IPS-NIHi7 (cell line): Measurements from ENCODE around the gene TNIK.

Source experiments
- DNase-seq: peaks from one replicate; pipeline ENCODE4 v3.0.0; 2012; ENCODE audit warnings: mixed read lengths; ENCODE audit errors: extremely low spot score

The TNIK gene

GRCh38 chr3:171192176-171192854 lies 267.9 kb downstream of the TNIK start:
- no peak for DNase-seq

DNA sequence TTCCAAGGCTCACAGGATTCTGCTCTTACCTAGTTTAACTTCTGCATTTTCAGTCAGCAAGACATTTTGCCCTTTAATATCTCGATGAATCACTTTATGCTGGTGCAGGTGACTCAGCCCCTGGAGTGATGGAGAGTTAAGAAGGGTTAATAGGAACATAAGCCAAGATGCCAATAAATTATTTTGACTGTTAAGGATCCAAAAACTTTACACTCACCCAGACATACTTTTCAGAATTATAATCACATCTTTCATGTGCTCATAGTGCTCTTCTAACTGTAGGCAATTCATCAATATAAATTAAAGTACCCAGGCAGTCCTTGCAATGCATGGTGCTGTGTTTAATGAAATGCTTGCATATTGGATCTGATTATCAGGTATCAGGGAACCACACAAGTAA lies 269.5 kb downstream of the TNIK start:
- DNase-seq, result no peak

GRCh38 chr3:171189394-171190080 lies 270.7 kb downstream of the TNIK start:
- DNase-seq, result no peak

DNA sequence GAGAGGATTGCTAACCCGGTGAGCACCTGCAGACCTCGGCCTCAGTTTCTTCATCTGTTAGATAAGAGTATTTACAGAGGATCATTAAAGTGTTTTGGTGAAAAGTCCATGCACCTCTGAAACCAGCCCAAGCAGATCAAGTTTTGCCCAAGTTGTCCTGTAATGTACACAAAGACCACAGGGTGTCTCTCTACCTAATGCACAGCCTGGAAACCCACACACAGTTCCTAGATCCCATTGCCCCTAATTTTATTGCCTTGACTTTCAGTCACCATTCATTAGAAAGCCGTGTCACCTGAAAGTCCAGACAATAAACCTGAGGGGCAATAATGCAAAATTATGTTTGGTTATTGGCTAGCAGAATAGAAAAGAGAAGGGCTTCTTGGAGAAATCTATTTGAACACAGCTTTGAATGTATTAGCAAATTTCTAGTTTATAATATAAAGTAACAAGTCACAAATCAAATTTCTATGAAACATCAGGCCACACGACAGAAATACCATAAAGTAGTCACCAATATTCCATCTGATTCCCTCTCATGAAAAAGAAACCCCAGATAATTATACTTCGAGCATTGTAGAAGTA lies 272.4 kb downstream of the TNIK start:
- peak; percentile 56 for DNase-seq

DNA sequence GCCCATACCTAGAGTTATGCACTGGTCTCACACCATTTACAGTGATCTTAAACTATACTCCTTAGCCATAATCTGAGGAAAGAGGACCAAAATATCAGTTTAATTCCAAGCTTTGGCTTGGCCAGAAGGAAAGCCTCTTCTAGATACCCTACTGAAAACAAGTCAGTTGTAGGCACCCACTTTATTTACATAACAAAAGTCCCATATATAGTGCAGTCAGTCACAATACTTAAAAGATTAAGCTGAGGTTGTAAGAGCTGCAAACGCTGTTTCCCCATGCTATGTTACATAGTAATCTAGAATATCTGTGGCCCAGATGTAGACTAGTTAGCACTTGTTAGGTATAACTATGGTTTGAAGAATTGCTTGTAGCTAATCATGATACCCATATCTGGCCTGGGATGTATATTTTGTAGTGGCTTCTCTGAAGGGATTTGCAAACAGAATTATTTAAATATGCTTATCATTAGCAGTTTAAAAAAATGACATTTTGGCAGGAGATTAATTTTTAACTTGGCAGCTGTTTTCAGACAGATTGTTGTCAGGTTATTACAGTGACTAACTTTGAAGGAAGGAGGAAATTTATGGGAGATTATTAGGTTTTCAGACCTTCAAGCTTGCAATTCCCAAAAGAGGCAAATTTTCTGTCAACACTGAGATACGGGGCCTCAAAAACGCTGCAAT lies 273.2 kb downstream of the TNIK start:
- no peak for DNase-seq

DNA sequence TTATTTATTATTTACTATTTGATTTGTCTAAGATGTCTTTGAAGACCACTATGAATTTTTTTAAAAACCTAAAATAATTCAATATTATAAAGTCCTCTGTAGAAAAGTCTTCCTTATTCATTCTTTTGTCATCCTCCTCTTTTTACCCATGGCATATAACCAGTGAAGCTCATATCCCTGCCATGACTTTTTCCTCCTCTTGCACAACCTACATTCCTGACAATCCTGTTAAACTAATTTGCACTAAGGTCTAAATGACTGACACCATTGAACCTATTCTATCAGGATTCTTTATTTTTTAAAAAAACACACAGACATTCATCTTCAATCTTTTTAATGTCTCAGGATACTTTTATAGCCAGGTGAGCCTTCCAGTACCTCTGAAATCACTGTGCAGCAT lies 273.8 kb downstream of the TNIK start:
- DNase-seq, result no peak

DNA sequence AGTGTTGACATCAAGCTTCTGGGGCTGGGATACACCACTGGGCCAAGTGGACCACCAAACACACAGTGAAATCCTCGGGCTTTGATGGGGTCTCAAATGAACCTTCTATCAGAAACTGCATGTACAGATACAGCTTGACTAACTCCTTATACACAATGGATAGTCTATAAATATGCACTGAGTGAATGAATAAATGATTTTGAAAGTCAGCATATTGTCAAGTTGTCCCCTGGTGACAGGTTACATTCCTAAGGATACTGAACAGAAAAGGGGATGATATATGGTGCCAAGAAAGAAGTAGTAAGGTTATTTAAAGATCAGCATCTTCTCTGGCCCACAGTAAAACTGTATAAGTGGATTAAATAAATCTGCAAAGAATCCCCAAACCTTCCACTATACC lies 274.2 kb downstream of the TNIK start:
- DNase-seq, result no peak

- no peak for DNase-seq
Observed at GRCh38 chr3:171184372-171184771, 275.8 kb downstream of the TNIK start.

- DNase-seq, result no peak
Observed at GRCh38 chr3:171183042-171183441, 277.2 kb downstream of the TNIK start.

- DNase-seq, result no peak
Observed at GRCh38 chr3:171181907-171182690, 278.1 kb downstream of the TNIK start.

DNA sequence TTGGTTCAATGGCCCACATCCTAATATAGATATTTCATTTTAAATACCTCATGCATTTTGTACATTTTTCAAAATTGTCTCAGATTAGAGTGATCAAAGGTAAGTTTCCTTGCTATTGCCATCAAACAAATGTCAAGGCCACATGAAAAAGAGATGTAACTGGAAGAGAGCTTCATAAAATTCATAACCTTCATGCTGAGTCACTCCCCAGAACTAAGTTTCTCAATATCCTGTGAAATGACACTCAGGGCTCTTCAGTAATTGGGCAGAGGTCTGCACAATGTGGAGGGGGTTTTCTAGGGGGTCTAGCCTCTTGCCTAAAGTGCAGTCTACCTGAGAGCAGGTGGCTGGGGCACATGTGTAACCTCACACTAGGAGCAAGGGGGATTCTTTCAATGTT lies 281.5 kb downstream of the TNIK start:
- no peak for DNase-seq

- no peak for DNase-seq
Observed at GRCh38 chr3:171177553-171177952, 282.7 kb downstream of the TNIK start.

DNA sequence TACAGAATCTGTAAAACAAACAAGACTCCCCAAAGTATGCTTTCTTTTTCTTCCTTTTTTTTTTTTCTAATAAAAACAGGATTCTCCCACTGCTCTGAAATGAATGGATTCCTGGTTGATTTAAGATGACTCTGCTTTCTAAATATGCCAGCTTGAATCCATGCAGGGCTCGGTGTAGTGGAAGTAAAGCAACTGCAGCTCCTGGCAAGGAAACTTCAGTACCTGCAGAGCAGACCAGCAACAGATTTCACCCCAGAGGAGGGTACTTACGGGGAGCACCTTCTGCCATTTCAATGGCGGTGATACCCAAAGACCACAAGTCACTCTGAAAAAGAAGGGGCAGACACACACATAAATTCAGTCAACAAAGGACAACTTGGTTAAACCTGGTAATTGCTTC lies 283.1 kb downstream of the TNIK start:
- no peak for DNase-seq

DNA sequence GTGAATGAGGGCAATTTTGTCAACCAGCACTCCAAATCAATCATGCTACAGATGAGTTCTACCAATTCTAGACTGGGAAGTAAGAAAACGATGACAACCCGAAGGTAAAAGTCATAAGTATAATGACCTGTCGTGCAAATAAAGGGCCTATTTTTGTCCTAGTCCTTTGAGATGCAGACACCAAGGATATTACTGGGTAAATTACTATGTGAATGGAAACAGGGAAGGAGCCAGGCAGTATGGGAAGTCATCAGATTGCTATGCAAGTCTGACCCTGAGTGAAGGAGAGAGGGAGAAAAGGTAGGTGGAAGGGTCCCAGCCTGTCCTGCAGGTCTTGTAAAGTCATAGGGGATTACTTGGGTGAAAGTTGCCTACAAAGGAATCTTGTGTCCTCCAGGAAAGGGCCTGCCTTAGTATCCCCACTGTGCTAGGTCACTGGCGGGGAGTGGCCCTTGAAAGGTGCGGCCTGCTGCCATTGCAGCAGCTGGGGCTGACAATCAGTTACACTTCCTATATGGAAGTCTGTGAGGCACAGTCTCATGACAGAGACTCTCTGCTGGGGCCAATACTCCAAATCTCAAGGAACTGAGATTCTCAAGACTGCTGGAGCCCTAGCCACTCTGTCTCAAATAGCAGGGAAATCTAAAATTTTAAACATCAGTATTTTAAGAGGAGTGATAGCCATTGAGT lies 283.8 kb downstream of the TNIK start:
- DNase-seq, result no peak

DNA sequence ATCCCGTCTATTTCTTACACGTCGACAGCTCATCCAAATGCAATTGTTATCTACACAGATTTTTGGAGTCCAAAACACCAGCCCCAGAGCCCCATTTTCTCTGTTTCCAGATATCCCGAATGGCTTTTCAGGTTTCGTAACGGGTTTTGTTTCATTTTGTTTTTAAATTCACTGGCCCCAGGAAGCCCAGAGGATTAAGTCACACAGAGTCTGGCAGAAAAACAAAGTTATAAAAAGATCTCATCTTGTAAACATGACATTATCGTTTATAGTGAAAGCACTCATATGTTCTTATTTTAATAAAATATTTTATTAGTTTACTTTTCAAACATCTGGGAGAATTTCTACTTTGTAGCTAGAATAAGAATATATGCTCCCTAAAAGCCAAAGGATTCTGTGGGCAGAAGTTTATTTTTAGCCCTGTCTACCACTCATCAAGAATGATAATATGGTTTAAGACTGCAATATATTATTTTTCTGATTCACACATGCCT lies 284.4 kb downstream of the TNIK start:
- DNase-seq, result no peak

- peak; percentile 22 for DNase-seq
Observed at GRCh38 chr3:171173736-171174135, 286.5 kb downstream of the TNIK start.

DNA sequence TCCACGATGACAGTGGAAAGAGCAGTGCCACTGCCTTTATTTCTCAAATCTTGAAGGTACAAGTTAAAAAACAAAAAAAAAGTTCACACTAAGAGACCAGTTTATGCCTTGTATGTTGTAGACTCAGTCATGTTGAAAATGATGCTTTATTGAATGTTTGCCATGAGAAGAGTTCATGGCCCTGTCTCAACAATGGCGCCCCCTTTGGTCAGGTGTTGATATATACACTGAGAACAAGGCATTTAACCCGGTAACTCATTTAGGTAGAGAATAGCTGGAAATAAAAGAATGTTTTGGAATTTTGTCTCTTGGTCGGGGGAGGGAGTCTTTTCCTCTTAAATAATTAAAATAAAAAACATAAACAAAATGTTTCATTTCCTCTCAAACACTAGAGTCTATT lies 288.1 kb downstream of the TNIK start:
- peak; percentile 31 for DNase-seq

GRCh38 chr3:171169866-171170265 lies 290.3 kb downstream of the TNIK start:
- DNase-seq, result no peak

- no peak for DNase-seq
Observed at GRCh38 chr3:171169443-171169842, 290.8 kb downstream of the TNIK start.

- DNase-seq, result no peak
Observed at GRCh38 chr3:171168551-171168950, 291.7 kb downstream of the TNIK start.

- peak; percentile 74 for DNase-seq
Observed at GRCh38 chr3:171168086-171168485, 292.1 kb downstream of the TNIK start.
